Thymus (tissue), 11 donors: ENCODE measurements around the gene NSUN2. TPM values are rescaled to one million over a fixed set of nuclear protein-coding genes. Genes with fewer than 3 reads are reported as not detected.
A peak's percentile ranks its signal among the peaks of the same experiment; 100 is the strongest.

Experiments used
- DNase-seq, 9 donors: peaks; one replicate each; pipeline ENCODE4 v3.0.0-alpha.2; 2013; ENCODE audit warnings: low spot score in 9 of 9, low read depth in 6 of 9, missing footprints in 1 of 9
- H3K27ac ChIP-seq, 2 donors: one replicate each; pipeline ENCODE4 v1.5.1; 2013; ENCODE audit warnings: control low read depth in 1 of 2, low read depth in 1 of 2, low read length in 1 of 2, mild to moderate bottlenecking in 1 of 2, moderate library complexity in 1 of 2
- H3K27me3 ChIP-seq, 2 donors: one replicate each; pipeline ENCODE4 v1.5.1; 2013; ENCODE audit warnings: low read length in 1 of 2; ENCODE audit not compliant: control insufficient read depth in 2 of 2, insufficient read depth in 1 of 2
- H3K36me3 ChIP-seq, 2 donors: one replicate each; pipeline ENCODE4 v1.5.1; 2013; ENCODE audit warnings: low read length in 1 of 2, mild to moderate bottlenecking in 1 of 2, moderate library complexity in 1 of 2; ENCODE audit not compliant: control insufficient read depth in 2 of 2, insufficient read depth in 2 of 2
- H3K4me1 ChIP-seq, 2 donors: one replicate each; pipeline ENCODE4 v1.5.1; 2013; ENCODE audit warnings: low read length in 2 of 2; ENCODE audit not compliant: control insufficient read depth in 2 of 2, insufficient read depth in 2 of 2
- H3K4me3 ChIP-seq, 2 donors: one replicate each; pipeline ENCODE4 v1.5.1; 2013; ENCODE audit warnings: low read length in 2 of 2, control low read depth in 1 of 2, mild to moderate bottlenecking in 1 of 2
- H3K9me3 ChIP-seq, 2 donors: one replicate each; pipeline ENCODE4 v1.5.1; 2013; ENCODE audit warnings: low read length in 1 of 2, mild to moderate bottlenecking in 1 of 2; ENCODE audit not compliant: control insufficient read depth in 2 of 2, insufficient read depth in 1 of 2
- WGBS: extraction: QIAGEN DNeasy Blood & Tissue Kit; methylation state at CpG from one replicate; pipeline ENCODE4 v1.1.7; 2013; 5-methylcytosine and 5-hydroxymethylcytosine counted together
- polyA plus RNA-seq: library from polyadenylated mRNA; stranded (reverse); fragments of 200-250 nt; gene quantifications from one replicate; pipeline ENCODE4 v1.2.3, GENCODE V29; 2013
- total RNA-seq: library from RNA; stranded (reverse); fragments of 120-200 nt; gene quantifications from one replicate; pipeline ENCODE4 v1.2.4, GENCODE V29; 2013
- donor health status: healthy.

Gene NSUN2
- total and polyA plus RNA-seq, 2 donors: 43.9 to 68.1 TPM

DNA sequence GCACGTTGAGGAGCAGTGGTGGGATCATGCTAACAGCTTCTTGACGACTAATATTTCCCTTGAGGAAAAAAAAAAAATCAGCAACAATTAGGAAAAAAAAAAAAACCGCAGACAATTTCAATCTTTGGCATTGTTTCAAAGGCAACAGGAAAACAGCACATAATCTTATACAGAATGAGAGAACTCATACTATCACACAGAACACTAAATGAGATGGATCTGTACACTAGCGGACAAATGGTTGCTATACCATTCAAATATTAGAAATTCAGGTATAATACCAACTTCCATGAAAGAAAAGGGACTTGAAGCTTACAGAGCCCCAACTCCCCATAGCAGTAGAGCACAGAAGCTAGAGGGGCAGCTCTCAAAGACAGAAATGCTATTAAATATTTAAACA, 9.6 kb downstream of the NSUN2 start:
- no peak for DNase-seq
- H3K9me3 ChIP-seq: no peaks in the 10 kb centered on the region
- no peak overlapping the region for H3K4me3 ChIP-seq
- H3K27me3 ChIP-seq: no peaks in the 10 kb centered on the region
- H3K4me1 ChIP-seq: no peaks in the 10 kb centered on the region
- WGBS: 97% methylated on average over 4 of the region's 4 CpGs
- H3K27ac ChIP-seq: no peak overlapping the region
- peaks cover 55 to 72% of the 10 kb centered on the region in 2 donors for H3K36me3 ChIP-seq

DNA sequence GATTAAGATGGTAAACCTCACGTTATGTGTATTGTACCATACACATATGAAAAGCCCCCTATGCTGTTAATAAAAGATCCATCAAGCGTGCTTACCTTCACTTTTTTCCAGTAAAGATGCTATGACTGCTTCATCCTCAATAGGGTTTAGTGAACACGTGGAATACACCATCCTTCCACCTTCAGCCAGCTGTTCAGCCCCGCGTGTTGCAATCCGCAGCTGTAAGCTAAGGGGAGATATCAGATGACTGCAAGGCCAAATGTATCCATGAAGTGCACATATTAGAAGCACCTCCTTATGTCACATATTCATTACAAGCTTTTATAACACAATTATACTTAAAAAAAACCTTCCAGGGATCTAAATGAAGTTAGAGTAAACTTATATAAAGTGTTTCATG, 16.2 kb downstream of the NSUN2 start:
- H3K4me1 ChIP-seq: no peaks in the 10 kb centered on the region
- DNase-seq: no peak
- no peaks in the 10 kb centered on the region for H3K9me3 ChIP-seq
- H3K36me3 ChIP-seq: peaks cover 72 to 85% of the 10 kb centered on the region in 2 donors
- H3K4me3 ChIP-seq: no peak overlapping the region
- H3K27me3 ChIP-seq: no peaks in the 10 kb centered on the region
- no peak overlapping the region for H3K27ac ChIP-seq
- 99% methylated on average over 6 of the region's 6 CpGs for WGBS

DNA sequence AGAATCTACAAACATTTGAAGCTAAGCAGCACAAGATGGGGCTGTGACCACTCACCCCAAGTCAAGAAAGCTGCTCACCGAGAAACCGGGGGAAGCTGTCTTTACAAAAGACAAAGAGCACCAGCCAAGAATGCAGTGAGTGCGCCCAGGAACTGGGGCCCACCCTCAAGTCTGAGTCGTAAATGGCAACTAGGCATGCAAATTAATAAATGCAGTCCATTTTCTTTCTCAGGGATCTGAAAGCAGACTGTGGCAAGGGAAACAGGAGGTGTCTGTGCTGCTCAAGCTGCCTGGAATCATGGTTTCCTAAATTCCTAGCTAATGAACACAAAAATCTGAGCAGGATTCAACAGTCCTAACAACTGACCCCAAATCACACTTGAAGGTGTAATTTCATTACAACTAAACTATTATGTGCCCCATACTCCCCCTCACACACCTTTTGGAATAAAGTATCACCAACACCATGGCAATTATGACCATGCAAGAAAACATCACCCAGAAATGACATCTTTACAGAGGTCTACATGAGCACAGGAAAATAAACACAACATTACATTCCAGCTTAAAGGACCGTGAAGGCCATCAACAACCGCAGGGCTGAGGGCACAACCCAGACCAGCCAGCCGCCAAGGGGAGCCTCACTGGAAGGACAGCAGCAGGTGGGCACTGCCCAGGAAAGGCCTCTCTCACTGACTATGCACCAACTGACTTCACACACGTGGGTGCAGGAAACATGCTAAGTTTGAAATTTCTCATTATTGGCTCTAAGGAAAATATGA, 17.6 kb downstream of the NSUN2 start:
- Histone ChIP-seq H3K9me3 (no peaks in the 10 kb centered on the region), H3K4me3 (no peak overlapping the region), H3K27me3 (no peaks in the 10 kb centered on the region), H3K36me3 (peaks cover 77 to 86% of the 10 kb centered on the region in 2 donors), H3K27ac (no peak overlapping the region), H3K4me1 (no peaks in the 10 kb centered on the region)
- 97% methylated on average over 8 of the region's 8 CpGs for WGBS
- no peak for DNase-seq

DNA sequence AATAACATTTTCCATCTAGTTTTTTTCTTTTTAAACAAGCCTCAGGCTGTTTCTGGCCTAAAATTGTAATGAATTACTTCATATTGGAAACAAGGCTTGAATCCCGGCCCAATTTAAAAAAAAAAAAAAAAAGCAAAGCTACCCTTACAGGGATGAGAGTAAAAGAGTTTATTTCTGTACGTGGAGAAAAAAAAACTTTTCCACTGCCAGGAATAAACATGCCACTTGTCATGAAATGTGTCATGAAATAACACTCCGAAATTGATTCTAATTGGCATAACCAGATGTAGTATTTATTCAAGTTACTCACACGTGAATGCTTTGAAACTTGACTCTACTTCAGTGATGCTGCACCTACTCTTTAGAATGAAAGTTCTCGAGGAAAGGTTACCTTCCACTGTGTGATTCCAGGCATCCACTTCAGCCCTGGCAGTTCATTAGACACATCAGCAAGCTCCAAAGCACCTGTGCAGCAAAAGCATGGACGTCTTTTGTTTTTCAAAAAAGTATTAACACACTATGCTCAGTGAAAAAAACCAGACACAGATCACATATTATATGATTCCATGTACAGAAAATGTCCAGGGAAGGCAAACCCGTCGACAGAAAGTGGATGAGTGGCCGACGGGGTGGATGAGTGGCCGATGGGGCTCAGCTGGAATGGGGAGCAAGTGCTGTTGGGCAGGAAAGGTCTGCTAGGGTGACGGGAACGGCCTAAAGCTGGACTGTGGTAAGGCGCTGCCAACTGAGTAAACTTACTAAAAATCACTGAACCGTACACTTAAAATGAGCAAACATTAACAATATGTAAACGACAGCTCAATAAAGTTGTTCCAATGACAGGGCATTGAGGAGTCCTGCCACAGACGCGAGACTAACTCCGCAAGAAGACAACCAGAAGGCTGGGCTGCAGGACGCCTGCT, 21.2 kb downstream of the NSUN2 start:
- Histone ChIP-seq H3K9me3 (no peaks in the 10 kb centered on the region), H3K36me3 (peaks cover 84 to 92% of the 10 kb centered on the region in 2 donors), H3K27me3 (no peaks in the 10 kb centered on the region), H3K4me3 (no peak overlapping the region), H3K4me1 (no peaks in the 10 kb centered on the region), H3K27ac (no peak overlapping the region)
- 97% methylated on average over 20 of the region's 20 CpGs for WGBS
- DNase-seq: no peak

DNA sequence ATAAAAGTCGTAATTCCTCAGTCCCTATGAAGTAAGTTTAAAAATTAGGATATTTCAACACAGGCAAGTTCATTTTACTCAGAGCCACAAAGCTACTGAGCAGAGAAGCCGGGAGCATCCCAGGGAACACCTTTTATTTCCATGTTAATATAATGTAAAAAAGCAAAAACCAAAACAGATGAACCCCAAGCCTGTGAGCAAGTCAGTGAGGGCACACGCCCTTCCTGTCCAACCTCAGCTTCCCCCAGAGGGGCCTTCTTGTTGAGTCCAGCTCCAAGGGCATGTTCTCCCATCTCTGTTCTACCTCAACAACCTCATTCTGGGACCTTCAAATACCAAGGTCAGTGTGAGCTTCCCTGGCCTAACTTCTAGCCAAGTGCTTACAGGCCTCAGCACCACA, 24.8 kb downstream of the NSUN2 start:
- no peak overlapping the region for H3K27ac ChIP-seq
- over 99% methylated on average over 3 of the region's 3 CpGs for WGBS
- no peak for DNase-seq
- H3K9me3 ChIP-seq: no peaks in the 10 kb centered on the region
- H3K4me3 ChIP-seq: no peak overlapping the region
- no peaks in the 10 kb centered on the region for H3K27me3 ChIP-seq
- H3K36me3 ChIP-seq: peaks cover 76 to 88% of the 10 kb centered on the region in 2 donors
- no peaks in the 10 kb centered on the region for H3K4me1 ChIP-seq

DNA sequence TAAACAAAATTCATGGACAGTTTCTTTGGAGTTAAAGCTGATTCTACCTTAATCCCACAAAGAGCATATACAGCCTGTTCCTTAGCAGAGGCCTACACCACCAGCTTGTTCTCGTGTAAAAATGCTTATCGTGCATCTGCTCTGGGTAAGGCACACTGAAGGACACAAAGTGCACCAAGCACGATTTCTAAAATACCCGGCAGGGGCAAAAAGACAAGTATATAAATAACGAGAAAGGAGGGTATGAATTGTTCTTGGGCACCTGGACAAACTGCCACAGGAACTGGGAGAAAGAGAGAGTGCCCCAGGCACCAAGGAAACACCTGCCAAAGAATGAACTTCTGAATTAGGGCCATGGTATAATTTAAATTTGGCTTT, 25.3 kb downstream of the NSUN2 start:
- no peak for DNase-seq
- 98% methylated on average over 5 of the region's 5 CpGs for WGBS
- H3K4me1 ChIP-seq: no peaks in the 10 kb centered on the region
- no peak overlapping the region for H3K4me3 ChIP-seq
- H3K27me3 ChIP-seq: no peaks in the 10 kb centered on the region
- no peak overlapping the region for H3K27ac ChIP-seq
- no peaks in the 10 kb centered on the region for H3K9me3 ChIP-seq
- H3K36me3 ChIP-seq: peaks cover 73 to 83% of the 10 kb centered on the region in 2 donors

DNA sequence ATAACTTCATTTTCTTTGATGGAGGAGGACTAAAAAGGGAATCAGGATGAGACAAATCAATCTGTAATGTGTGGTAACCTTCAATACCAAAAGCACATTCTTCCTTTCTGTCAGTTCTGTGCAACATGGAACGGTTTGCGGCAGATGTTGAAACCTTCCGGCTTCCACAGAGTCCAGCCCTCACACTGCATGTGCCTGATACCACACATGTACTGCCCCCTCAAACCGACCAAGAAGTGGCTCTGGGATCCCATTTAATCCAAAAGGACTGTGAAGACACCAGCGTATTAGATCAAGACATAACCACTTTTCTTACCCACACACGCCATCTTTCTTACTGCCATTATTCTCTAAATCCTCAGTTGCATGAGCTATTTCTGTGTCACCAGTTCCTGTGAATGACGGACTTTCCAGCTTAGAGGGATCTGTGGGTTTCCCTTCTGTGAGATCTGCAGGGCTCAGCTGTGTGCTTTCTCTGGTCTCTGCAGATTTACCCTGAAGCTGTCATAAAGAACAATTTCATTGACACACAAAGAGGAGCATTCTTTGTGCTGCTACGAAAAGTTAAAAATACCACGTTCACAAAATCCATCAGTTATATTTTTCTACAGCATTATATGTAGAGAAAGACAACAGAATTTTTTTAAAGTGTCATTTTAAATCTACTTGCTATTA, 25.8 kb downstream of the NSUN2 start:
- no peak overlapping the region for H3K4me3 ChIP-seq
- H3K9me3 ChIP-seq: no peaks in the 10 kb centered on the region
- no peaks in the 10 kb centered on the region for H3K27me3 ChIP-seq
- peak overlapping the region in 1 of 2 donors; percentile 18 for H3K27ac ChIP-seq
- H3K4me1 ChIP-seq: no peaks in the 10 kb centered on the region
- H3K36me3 ChIP-seq: peaks cover 72 to 82% of the 10 kb centered on the region in 2 donors
- 94% methylated on average over 9 of the region's 9 CpGs for WGBS
- DNase-seq: no peak

DNA sequence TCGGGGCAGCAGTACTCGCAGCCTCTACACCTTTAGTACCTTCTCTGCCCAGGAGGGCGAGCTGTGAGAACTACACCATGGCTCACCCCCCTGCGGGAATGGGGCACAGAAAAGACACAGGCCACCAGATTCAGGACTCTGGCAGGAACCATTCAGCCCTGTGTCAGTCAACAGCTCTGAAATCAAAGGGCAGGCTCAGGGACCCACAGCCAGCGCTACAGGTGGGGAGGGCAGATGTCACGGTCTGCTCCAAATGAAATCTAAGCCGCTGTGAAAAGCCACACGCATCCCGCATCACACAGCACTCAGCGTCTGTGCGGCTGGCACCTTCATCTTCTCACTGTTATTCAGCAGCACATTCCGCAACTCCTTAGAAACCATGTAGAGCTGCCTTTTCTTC, 27.9 kb downstream of the NSUN2 start:
- DNase-seq: no peak
- over 99% methylated on average over 12 of the region's 12 CpGs for WGBS

DNA sequence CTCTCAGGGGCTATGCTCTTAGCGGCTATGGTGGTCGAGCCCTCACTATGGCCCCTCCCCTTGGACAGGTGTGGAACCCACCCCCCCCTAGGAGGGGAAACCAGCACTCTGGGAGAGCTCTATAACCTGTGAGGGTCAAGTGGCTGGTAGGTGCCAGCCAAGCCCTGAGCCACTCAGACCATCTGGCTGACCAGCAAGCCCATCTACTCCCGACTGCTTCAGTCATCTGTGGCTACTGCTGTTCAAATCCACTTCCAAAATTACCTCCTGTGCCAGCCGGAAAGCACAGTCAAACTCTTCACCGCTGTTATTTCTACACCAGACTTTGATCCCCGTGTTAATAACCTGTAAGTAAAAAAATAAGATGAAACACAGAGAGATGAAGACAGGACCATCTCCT, 28.5 kb downstream of the NSUN2 start:
- Histone ChIP-seq H3K9me3 (no peaks in the 10 kb centered on the region), H3K27ac (no peak overlapping the region), H3K27me3 (no peaks in the 10 kb centered on the region), H3K4me1 (no peaks in the 10 kb centered on the region), H3K4me3 (no peak overlapping the region), H3K36me3 (peaks cover 75 to 81% of the 10 kb centered on the region in 2 donors)
- 87% methylated on average over 6 of the region's 6 CpGs for WGBS
- no peak for DNase-seq

More for the DNA sequence above, 27.9 kb downstream of the NSUN2 start:
- H3K9me3 ChIP-seq: no peaks in the 10 kb centered on the region
- peaks cover 72 to 83% of the 10 kb centered on the region in 2 donors for H3K36me3 ChIP-seq
- H3K4me3 ChIP-seq: no peak overlapping the region
- H3K27me3 ChIP-seq: no peaks in the 10 kb centered on the region
- H3K4me1 ChIP-seq: no peaks in the 10 kb centered on the region
- no peak overlapping the region for H3K27ac ChIP-seq
